Activated T-helper 1 cell treated with Interleukin-2 at 50 U/mL for 16 hours (primary cell): Measurements from ENCODE around the gene RO60.
"Not testable (repeated sequence)": the region's sequence is repeated elsewhere in the genome, so short reads cannot be mapped to it uniquely, and the experiment has no call there.

Experiments
- DNase-seq: peaks from one replicate; pipeline ENCODE4 v3.0.0-alpha.2; 2020; ENCODE audit warnings: low read depth

Gene RO60

DNA sequence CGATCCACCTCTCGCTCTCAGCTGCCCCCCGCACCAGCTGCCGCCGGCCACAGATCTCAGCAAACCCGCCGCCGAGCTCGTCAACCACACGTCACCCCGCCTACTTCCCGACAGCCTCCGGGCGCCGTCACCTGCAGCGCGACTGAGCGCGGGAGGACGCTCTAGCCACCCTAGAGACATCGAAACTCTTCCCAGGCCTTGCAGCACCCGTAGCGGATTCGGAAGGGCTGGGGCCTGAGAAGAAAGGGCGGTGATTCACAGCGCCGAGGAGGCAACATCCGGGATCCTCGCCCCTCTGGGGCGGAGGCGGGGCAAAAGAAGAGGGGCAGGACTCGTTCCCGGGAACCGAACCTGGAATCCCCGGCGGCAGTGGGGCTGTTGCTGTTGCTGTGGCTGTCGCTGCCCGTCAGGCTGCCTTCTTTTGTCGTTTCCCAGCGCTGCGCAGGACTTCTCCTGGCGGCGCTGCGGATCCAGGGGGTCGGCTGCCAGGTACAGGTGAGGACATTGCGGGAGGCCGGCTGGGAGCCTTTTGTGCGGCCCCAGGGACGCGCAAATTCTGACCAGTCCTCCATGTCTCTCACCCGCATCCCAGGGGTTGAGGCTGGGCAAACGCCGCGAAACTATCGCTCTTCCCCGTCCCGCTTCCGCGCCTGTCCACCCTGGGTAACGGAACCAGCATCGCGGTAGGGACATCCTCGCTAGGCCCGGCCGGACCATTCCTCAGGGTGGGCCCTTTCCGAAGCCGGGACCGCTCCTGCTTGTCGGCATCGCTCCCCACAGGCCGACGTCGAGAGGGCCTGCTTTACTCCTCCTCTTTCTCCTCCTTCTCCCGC, at the start of gene RO60, which contains the start of gene UCHL5:
Gene RO60, plus strand, starts transcription at position 331 of the 833 bp plus-strand sequence. CDS start 9,443 bp downstream, outside the sequence.
Gene UCHL5, minus strand, starts transcription at position 79 of the 833 bp plus-strand sequence. CDS start 100 bp downstream, outside the sequence.
- peak; percentile 88 for DNase-seq

DNA sequence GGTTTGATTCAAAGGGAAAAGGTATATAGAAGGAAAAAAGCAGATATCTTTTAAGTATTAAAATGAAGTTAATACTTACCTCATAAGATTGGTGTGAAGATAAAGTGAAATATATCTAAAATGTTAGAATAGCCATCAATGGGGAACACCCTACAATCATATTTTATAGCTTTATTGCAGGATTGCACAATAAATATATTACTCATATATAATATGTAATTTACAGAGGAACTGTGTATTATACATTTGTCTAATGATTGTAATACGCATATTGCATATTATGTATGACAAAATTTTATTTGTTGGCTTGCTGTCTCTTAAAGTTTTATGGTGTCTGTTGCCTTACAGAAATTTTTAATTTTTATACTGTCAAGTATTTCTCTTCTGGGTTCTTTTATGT, 48.0 kb upstream of the RO60 start:
- no peak for DNase-seq

DNA sequence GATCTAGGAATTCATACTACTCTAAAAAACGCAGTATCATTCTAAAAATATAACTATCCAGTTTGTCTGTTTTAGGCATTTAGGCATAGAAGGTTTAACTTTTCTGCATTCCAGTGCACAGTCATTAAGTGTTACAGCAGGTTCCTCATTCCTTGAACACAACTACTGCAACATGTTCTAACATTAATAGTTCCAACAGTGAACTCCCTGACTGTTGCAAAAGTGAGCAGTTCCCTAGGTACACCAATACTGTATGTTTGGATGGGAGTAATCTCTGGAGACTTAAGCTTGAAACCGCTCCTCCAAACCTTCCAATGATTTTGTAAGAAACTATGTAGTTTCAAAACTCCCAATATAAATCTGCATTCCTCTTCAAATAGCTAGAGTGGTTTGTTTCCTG, 46.4 kb upstream of the RO60 start:
- DNase-seq: no peak

DNA sequence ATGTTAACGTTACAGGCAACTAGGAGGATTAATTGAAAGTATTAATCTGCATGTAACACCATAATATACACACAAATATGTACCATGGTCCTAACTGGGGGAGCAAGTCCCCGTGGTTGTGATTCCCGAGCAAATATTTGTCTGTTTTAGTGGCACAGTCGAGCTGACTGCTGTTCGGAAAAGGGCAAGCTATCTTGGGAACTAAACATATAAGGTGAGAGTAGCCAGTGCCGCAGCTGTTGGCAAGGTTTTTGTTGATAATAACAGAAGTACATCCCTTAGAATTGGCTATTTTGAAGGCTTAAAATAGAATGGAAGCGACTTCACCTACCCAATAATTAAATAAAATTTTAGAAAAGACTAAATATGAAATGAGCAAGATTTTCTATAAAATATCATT, 45.7 kb upstream of the RO60 start:
- DNase-seq: no peak

DNA sequence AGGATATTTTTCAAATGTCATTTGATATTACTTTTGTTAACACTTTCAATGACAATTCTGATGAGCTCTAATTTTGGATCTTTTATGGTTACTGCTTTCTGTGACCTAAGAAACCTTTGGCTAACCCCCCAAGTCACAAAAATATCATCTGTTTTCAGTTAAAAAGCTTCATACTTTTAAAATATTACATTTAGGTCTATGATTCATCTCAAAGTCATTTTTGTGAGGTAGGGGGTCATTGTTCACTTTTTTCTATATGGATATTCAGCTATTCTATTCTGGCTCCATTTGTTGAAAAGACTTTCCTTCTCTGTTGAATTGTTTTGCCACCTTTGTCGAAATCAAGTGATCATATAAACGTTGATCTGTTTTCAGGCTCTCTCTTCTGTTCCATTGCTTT, 45.0 kb upstream of the RO60 start:
- DNase-seq: no peak

DNA sequence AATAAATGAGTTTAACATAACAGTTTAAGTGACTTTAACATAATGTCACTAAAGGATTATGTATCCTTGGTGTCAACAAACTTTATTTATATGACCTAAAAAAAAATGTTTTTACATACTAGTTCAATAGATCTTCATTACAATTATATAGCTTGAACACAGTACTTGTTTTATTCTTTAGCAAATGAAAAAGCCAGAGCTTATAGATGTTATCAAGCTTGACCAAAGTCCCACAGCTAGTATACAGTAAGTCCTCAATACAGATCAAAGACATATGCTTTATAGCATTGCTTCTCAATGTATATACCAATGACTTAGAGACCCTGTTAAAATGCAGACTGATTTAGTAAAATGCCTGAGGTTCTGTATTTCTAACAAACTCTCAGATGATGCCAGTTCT, 42.6 kb upstream of the RO60 start:
- no peak for DNase-seq

GRCh38 chr1:193019442-193020026, 39.9 kb upstream of the RO60 start:
- DNase-seq: no peak

GRCh38 chr1:193025218-193025617, 34.2 kb upstream of the RO60 start:
- DNase-seq: no peak

GRCh38 chr1:193030280-193030679, 29.1 kb upstream of the RO60 start:
- no peak for DNase-seq

GRCh38 chr1:193031431-193031830, 28.0 kb upstream of the RO60 start:
- no peak for DNase-seq

- DNase-seq: not testable (repeated sequence)
Observed at GRCh38 chr1:193032643-193033427, 26.6 kb upstream of the RO60 start.

GRCh38 chr1:193033610-193034009, 25.8 kb upstream of the RO60 start:
- no peak for DNase-seq

DNA sequence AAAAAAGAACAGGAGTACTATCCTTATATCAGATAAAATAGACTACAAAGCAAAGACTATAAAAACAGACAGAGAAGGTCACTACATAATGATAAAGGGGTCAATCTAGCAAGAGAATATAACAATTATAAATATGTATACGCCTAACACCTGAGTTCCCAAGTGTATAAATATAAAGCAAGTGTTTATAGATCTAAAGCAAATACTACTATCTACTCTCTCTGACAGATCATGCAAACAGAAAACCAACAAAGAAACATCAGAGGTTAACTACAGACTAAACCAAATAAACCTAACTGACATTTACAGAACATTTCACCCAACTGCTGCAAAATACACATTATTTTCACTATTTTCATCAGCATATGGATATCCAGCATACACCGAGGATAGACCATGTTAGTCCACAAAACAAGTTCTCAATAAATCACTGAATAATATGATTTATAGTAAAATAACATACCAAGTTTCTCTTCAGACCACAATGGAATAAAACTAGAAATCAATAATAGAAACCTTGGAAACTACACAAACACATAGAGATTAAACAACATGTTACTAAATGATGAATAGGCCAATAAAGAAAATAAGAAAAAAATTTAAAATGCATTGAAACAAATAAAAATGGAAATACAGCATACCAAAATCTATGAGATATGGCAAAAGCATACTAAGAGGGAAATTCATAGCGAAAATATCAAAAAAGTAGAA, 22.9 kb upstream of the RO60 start:
- DNase-seq: no peak

DNA sequence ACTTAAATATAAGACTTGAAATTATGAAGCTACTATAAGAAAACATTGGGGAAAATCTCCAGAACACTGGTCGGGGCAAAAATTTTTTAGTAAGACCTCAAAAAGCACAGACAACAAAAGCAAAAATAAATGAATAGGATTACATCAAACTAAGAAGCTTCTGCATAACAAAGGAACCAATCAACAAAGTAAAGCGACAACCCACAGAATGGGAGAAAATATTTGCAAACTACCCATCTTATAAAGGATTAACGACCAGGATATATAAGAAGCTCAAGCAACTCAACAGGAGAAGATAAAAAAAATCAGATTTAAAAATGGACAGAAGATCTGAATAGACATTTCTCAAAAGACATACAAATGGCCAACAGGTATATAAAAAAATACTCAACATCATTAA, 19.4 kb upstream of the RO60 start:
- no peak for DNase-seq

- DNase-seq: no peak
Observed at GRCh38 chr1:193042766-193043691, 16.4 kb upstream of the RO60 start.

GRCh38 chr1:193048913-193049312, 10.5 kb upstream of the RO60 start:
- DNase-seq: not testable (repeated sequence)

GRCh38 chr1:193054169-193054675, 5.2 kb upstream of the RO60 start:
- DNase-seq: no peak

GRCh38 chr1:193058529-193059281, 707 bp upstream of the RO60 start:
- peak; percentile 6 for DNase-seq

DNA sequence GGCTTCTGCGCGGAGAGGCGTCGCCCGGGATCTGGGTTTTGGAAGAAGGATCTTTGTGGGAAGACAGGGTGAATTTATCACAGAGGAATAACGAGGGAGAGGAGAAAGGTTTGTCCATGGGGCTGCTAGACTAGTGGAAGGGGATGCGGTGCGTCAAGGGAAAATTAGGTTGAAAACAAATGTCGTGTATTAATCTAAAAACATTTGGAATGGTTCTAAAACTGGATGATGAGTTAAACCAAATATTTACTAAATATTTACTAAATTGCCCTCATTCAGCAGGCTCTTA, 647 bp downstream of the RO60 start:
- DNase-seq: no peak

DNA sequence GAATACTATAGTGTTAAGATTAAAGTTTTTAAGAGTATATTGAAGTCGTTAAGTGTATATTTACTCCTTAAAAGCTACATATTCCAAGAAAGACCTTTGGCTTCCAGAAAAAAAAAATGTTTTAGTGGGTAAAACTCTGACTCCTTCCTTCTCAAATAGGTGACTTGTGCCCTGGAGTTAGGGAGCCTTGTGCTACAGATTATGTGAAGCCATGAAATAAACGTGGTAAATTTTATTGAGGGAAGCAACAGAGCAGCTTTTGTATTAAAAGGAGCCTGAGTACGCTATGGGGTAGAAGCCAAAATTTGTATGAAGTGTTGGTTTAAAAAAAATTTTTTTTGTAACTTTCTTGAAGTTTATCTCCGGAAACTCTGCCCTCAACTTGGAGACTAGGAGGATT, 994 bp downstream of the RO60 start:
- DNase-seq: no peak
